Ishikawa (cell line): ENCODE results near the gene CNKSR2.

ENCODE experiments used
- CEBPB ChIP-seq: IDR thresholded peaks from 2 replicates; pipeline ENCODE4 v1.6.1; 2012
- CREB1 ChIP-seq: IDR thresholded peaks from 2 replicates; pipeline ENCODE4 v1.6.1; 2012; ENCODE audit warnings: low read depth
- EGR1 ChIP-seq: IDR thresholded peaks from 2 replicates; pipeline ENCODE4 v1.6.1; 2012
- EP300 ChIP-seq: IDR thresholded peaks from 2 replicates; pipeline ENCODE4 v1.6.1; 2012; ENCODE audit warnings: borderline replicate concordance
- FOXM1 ChIP-seq: IDR thresholded peaks from 2 replicates; pipeline ENCODE4 v1.6.1; 2012; ENCODE audit warnings: low read depth, borderline replicate concordance
- NFIC ChIP-seq: IDR thresholded peaks from 2 replicates; pipeline ENCODE4 v1.6.1; 2012
- RAD21 ChIP-seq: IDR thresholded peaks from 2 replicates; pipeline ENCODE4 v1.6.1; 2012; ENCODE audit warnings: low read depth
- TAF1 ChIP-seq: IDR thresholded peaks from 2 replicates; pipeline ENCODE4 v1.6.1; 2012; ENCODE audit warnings: low read depth, mild to moderate bottlenecking
- TCF12 ChIP-seq: IDR thresholded peaks from 2 replicates; pipeline ENCODE4 v1.6.1; 2012; ENCODE audit warnings: low read depth
- TEAD4 ChIP-seq: IDR thresholded peaks from 2 replicates; pipeline ENCODE4 v1.6.1; 2012
- YY1 ChIP-seq: IDR thresholded peaks from 2 replicates; pipeline ENCODE4 v1.6.1; 2012; ENCODE audit warnings: low read depth
- ZBTB7A ChIP-seq: IDR thresholded peaks from 2 replicates; pipeline ENCODE4 v1.6.1; 2012; ENCODE audit warnings: low read depth
- TF ChIP-seq, protein P1 (sequence below): IDR thresholded peaks from 2 replicates; pipeline ENCODE4 v1.6.1; 2012; ENCODE audit warnings: low read depth, mild to moderate bottlenecking
- TF ChIP-seq, protein P2 (sequence below): IDR thresholded peaks from 2 replicates; pipeline ENCODE4 v1.6.1; 2012
- TF ChIP-seq, protein P3 (sequence below): IDR thresholded peaks from 2 replicates; pipeline ENCODE4 v1.6.1; 2012

The CNKSR2 gene

DNA sequence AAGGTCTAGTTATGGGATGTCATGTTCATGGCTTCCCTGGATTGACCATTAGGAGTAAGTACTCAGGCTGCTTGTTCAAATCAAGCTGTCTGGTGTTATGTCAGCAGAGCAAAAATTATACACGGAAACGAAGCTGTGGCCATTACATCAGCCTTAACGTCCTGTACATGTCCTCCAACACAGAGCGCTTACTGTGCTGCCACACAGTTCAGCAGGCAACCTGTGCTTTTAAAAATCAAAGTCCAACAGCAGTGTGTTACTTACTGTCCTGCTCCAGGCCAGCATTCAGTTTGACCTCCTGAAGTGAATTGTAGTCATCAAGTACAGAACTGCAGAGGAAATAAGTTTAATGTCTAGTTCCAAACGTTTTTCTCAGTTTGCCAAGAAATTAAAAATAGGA is 237.9 kb downstream of the CNKSR2 start:
- TF ChIP-seq ZBTB7A (no peak), CEBPB (no peak), FOXM1 (no peak)
- TF ChIP-seq, protein P1, sequence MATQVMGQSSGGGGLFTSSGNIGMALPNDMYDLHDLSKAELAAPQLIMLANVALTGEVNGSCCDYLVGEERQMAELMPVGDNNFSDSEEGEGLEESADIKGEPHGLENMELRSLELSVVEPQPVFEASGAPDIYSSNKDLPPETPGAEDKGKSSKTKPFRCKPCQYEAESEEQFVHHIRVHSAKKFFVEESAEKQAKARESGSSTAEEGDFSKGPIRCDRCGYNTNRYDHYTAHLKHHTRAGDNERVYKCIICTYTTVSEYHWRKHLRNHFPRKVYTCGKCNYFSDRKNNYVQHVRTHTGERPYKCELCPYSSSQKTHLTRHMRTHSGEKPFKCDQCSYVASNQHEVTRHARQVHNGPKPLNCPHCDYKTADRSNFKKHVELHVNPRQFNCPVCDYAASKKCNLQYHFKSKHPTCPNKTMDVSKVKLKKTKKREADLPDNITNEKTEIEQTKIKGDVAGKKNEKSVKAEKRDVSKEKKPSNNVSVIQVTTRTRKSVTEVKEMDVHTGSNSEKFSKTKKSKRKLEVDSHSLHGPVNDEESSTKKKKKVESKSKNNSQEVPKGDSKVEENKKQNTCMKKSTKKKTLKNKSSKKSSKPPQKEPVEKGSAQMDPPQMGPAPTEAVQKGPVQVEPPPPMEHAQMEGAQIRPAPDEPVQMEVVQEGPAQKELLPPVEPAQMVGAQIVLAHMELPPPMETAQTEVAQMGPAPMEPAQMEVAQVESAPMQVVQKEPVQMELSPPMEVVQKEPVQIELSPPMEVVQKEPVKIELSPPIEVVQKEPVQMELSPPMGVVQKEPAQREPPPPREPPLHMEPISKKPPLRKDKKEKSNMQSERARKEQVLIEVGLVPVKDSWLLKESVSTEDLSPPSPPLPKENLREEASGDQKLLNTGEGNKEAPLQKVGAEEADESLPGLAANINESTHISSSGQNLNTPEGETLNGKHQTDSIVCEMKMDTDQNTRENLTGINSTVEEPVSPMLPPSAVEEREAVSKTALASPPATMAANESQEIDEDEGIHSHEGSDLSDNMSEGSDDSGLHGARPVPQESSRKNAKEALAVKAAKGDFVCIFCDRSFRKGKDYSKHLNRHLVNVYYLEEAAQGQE: no peak

- TF ChIP-seq, protein P2, sequence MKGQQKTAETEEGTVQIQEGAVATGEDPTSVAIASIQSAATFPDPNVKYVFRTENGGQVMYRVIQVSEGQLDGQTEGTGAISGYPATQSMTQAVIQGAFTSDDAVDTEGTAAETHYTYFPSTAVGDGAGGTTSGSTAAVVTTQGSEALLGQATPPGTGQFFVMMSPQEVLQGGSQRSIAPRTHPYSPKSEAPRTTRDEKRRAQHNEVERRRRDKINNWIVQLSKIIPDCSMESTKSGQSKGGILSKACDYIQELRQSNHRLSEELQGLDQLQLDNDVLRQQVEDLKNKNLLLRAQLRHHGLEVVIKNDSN: no peak
Observed at GRCh38 chrX:21616386-21616785, 242.2 kb downstream of the CNKSR2 start.

DNA sequence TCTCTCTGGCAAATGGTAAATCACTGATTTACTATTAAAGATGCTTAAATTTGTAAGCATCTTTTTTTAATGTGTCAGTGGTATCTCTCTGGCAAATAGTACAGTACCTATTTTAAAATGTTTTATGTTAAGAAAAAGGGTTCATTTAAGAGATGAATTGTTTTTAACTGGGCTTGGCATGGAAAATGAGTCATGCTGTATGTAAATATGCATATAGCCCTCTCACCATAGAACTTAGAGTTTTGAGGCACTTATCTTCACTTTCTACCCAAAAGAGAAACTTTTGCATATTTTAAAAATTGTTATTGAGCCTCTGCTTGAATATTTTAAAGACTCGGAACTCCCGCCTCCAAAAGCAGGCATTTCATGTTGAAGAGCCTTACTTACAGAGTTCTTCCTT is 246.0 kb downstream of the CNKSR2 start:
- TF ChIP-seq, protein P2: no peak
- TF ChIP-seq TCF12: no peak
- TF ChIP-seq CREB1: no peak
- TF ChIP-seq YY1: no peak
- TF ChIP-seq ZBTB7A: no peak
- TF ChIP-seq, protein P3, sequence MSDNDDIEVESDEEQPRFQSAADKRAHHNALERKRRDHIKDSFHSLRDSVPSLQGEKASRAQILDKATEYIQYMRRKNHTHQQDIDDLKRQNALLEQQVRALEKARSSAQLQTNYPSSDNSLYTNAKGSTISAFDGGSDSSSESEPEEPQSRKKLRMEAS: no peak
- TF ChIP-seq, protein P1: no peak
- TF ChIP-seq EGR1: no peak
- TF ChIP-seq TAF1: no peak
- no peak for TF ChIP-seq EP300

- TF ChIP-seq FOXM1 (no peak), TCF12 (no peak), TAF1 (no peak), YY1 (no peak), EGR1 (no peak), EP300 (no peak), ZBTB7A (no peak)
- TF ChIP-seq, protein P2: no peak
- TF ChIP-seq, protein P3: no peak
Observed at GRCh38 chrX:21623778-21624501, 249.7 kb downstream of the CNKSR2 start.

GRCh38 chrX:21632027-21632426 is 257.8 kb downstream of the CNKSR2 start:
- TF ChIP-seq RAD21 (no peak), NFIC (no peak), TAF1 (no peak), FOXM1 (no peak), EP300 (no peak), EGR1 (no peak), TCF12 (no peak), ZBTB7A (no peak), TEAD4 (no peak), CEBPB (no peak), YY1 (no peak), CREB1 (no peak)
- TF ChIP-seq, protein P3: no peak
- TF ChIP-seq, protein P1: no peak
- TF ChIP-seq, protein P2: no peak
